Neutrophil (primary cell): ENCODE data around the gene TRIM44.
"Not testable (repeated sequence)": the region's sequence is repeated elsewhere in the genome, so short reads cannot be mapped to it uniquely, and the experiment has no call there.

Experiments used
- H3K27ac ChIP-seq: fragments of 200-600 bp; sonication (generic); 2 replicates; pipeline ENCODE4 v1.5.1; 2016; ENCODE audit warnings: mild to moderate bottlenecking, moderate library complexity
- H3K27me3 ChIP-seq: fragments of 200-600 bp; sonication (generic); 2 replicates; pipeline ENCODE4 v1.6.0; 2016; ENCODE audit warnings: mild to moderate bottlenecking
- H3K36me3 ChIP-seq: fragments of 200-600 bp; sonication (generic); 2 replicates; pipeline ENCODE4 v1.5.1; 2017
- H3K4me1 ChIP-seq, 2 experiments: fragments of 200-600 bp in 1 of 2; sonication (generic) in 1 of 2; 1 replicate in 1 of 2; 2 replicates in 1 of 2; pipeline versions ENCODE4 v1.5.1 to v1.6.1; 2013 to 2016; ENCODE audit warnings: low read depth in 1 of 2, low read length in 1 of 2, mild to moderate bottlenecking in 1 of 2, moderate library complexity in 1 of 2; ENCODE audit not compliant: control insufficient read depth in 1 of 2, insufficient read depth in 1 of 2
- H3K4me3 ChIP-seq, 2 experiments: fragments of 200-600 bp in 1 of 2; sonication (generic) in 1 of 2; 1 replicate in 1 of 2; 2 replicates in 1 of 2; pipeline ENCODE4 v1.5.1; 2013 to 2016; ENCODE audit warnings: low read depth in 1 of 2, low read length in 1 of 2, mild to moderate bottlenecking in 1 of 2, moderate library complexity in 1 of 2
- H3K9me3 ChIP-seq: fragments of 200-600 bp; sonication (generic); 2 replicates; pipeline ENCODE4 v1.5.1; 2016
- CTCF ChIP-seq: fragments of 200-600 bp; sonication (generic); IDR thresholded peaks from 2 replicates; pipeline ENCODE4 v1.5.1; 2016; ENCODE audit warnings: antibody characterized with exemption

The TRIM44 gene

GRCh38 chr11:35763765-35764164, 101.2 kb downstream of the TRIM44 start:
- Histone ChIP-seq H3K27ac (no peak overlapping the region), H3K9me3 (no peaks in the 10 kb centered on the region), H3K27me3 (no peaks in the 10 kb centered on the region), H3K4me3 (no peak overlapping the region), H3K4me1 (no peaks in the 10 kb centered on the region), H3K36me3 (no peaks in the 10 kb centered on the region)
- TF ChIP-seq CTCF: no peak

GRCh38 chr11:35764417-35764816, 101.8 kb downstream of the TRIM44 start:
- H3K27ac ChIP-seq: no peak overlapping the region
- H3K36me3 ChIP-seq: no peaks in the 10 kb centered on the region
- H3K4me3 ChIP-seq: no peak overlapping the region
- H3K27me3 ChIP-seq: no peaks in the 10 kb centered on the region
- H3K4me1 ChIP-seq: no peaks in the 10 kb centered on the region
- TF ChIP-seq CTCF: no peak
- H3K9me3 ChIP-seq: no peaks in the 10 kb centered on the region

- H3K27me3 ChIP-seq: no peaks in the 10 kb centered on the region
- H3K27ac ChIP-seq: no peak overlapping the region
- H3K4me3 ChIP-seq: no peak overlapping the region
- TF ChIP-seq CTCF: no peak
- no peaks in the 10 kb centered on the region for H3K9me3 ChIP-seq
- no peaks in the 10 kb centered on the region for H3K4me1 ChIP-seq
- no peaks in the 10 kb centered on the region for H3K36me3 ChIP-seq
Measured at GRCh38 chr11:35765211-35765610, 102.6 kb downstream of the TRIM44 start.

GRCh38 chr11:35766651-35767050, 104.1 kb downstream of the TRIM44 start:
- no peak overlapping the region for H3K4me3 ChIP-seq
- no peaks in the 10 kb centered on the region for H3K9me3 ChIP-seq
- H3K36me3 ChIP-seq: no peaks in the 10 kb centered on the region
- TF ChIP-seq CTCF: no peak
- H3K27ac ChIP-seq: no peak overlapping the region
- H3K4me1 ChIP-seq: no peaks in the 10 kb centered on the region
- no peaks in the 10 kb centered on the region for H3K27me3 ChIP-seq

GRCh38 chr11:35770425-35770824, 107.8 kb downstream of the TRIM44 start:
- H3K36me3 ChIP-seq, H3K9me3 ChIP-seq, H3K27ac ChIP-seq, H3K4me3 ChIP-seq, H3K27me3 ChIP-seq, H3K4me1 ChIP-seq: not testable (repeated sequence)

- no peaks in the 10 kb centered on the region for H3K36me3 ChIP-seq
- H3K27me3 ChIP-seq: no peaks in the 10 kb centered on the region
- H3K27ac ChIP-seq: no peak overlapping the region
- H3K4me1 ChIP-seq: no peaks in the 10 kb centered on the region
- H3K4me3 ChIP-seq: no peak overlapping the region
- TF ChIP-seq CTCF: no peak
- H3K9me3 ChIP-seq: no peaks in the 10 kb centered on the region
Measured at GRCh38 chr11:35771722-35772121, 109.1 kb downstream of the TRIM44 start.

GRCh38 chr11:35777241-35777640, 114.7 kb downstream of the TRIM44 start:
- not testable (repeated sequence) for H3K4me3 ChIP-seq, H3K9me3 ChIP-seq, H3K27ac ChIP-seq, H3K36me3 ChIP-seq, H3K27me3 ChIP-seq, H3K4me1 ChIP-seq

- not testable (repeated sequence) for H3K4me1 ChIP-seq, H3K36me3 ChIP-seq, H3K27ac ChIP-seq, H3K27me3 ChIP-seq, H3K9me3 ChIP-seq, H3K4me3 ChIP-seq
Measured at GRCh38 chr11:35778943-35779342, 116.4 kb downstream of the TRIM44 start.
